DMS 273 treated with DMSO at 0.1 percent for 48 hours (cell line): ENCODE data around the gene PTK7.
"Not testable (repeated sequence)": the region's sequence is repeated elsewhere in the genome, so short reads cannot be mapped to it uniquely, and the experiment has no call there.

Experiments used
- DNase-seq: peaks from one replicate; lab custom pipeline; 2025; lab: John Stamatoyannopoulos, UW

Gene PTK7

GRCh38 chr6:43117466-43117865 lies 41.4 kb downstream of the PTK7 start:
- not testable (repeated sequence) for DNase-seq

GRCh38 chr6:43119482-43119881 lies 43.4 kb downstream of the PTK7 start:
- DNase-seq = no peak

DNA sequence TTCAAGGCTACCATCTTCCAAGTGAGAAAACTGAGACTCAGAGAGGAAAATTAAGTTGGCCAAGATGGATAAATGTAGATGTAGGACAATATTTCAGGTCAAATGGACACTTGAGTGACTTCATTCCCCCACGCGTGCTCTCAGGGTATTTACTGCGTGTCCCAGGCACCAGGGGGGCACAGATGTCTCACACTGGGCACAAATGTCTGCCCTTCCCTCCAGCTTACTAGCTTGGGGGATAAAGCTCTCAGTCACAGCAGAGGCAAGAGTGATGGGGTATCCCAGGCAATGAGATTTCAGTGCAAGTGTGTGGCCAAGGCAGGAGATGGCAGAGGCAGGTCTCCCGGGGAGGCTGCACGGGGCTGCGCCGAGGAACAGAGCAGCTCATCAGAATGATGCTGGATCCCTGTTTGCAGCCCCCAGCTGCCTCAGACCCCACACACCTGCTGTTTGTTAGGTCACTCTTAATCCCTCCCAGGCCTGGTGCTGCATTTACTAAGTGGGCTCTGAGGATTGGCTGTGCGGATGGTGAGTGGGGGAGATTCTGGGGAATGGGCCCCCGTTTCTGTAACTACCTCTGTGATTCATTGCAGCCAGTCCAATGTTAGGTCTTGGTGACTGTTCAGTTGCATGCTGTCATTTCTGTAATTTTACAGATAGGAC lies 44.1 kb downstream of the PTK7 start:
- DNase-seq = no peak

DNA sequence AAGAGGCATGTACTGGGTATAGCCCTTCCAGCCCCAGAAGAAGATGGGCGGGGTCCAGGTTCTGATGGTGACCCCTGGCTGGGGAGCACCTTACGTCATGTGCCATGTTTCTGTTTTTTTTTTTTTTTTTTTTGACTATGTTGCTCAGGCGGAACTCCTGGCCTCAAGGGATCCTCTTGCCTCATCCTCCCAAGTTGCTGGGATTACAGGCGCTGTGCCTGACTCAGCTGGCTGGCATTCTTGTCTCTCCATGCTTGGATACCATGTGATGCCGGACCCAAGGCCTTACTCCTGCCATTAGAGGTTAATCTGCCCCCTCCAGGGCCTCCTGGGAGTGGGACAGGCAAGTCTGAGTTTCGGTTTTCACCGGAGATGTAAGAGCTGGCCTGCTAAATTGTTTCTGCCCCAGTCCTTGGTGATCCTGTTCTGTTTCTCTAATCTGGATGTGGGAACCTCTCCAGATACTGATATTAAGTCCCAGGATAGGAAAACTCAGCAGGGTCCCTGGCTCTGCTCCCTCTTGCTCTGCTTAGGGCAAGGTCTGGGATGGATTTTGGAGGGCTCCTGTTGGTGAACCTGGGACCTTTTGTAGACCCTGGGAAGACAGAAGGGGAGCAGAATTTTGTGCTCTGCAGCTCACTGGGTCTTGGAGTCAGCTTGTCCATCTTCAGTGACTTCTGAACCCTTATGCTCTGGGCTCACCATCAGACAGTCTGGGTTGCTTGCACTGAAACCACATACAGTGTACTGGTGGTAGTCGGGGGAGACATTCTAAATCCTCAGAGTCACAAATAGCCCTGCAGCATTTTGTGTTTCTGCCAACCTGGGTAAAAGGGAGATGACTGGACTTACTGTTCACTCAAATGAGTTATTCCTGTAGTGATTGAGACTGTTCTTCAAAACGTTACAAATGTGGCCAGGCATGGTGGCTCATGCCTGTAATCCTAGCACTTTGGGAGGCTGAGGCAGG lies 45.1 kb downstream of the PTK7 start:
- no peak for DNase-seq

DNA sequence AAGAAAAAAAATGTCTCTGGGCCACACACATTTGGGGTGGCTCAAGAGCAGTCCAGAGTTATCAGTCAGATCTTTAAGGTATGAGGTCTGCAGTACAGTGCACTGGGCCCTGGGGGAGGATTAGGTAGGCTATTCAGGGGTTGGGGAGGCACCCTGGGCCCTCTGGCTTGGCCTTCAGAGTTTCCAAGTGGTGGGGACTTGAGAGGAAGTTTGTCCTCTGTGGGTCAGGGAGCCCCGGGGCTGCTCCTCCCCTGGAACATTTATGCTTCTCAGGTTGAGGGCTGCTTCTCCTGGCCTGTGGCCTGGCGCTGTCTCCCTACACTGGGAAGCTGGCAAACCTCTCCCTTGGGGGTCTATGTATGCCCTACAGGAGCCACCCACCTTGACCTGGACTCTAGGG lies 46.0 kb downstream of the PTK7 start:
- no peak for DNase-seq

- DNase-seq = peak; percentile 91
Observed at GRCh38 chr6:43123461-43124314, 47.6 kb downstream of the PTK7 start.

DNA sequence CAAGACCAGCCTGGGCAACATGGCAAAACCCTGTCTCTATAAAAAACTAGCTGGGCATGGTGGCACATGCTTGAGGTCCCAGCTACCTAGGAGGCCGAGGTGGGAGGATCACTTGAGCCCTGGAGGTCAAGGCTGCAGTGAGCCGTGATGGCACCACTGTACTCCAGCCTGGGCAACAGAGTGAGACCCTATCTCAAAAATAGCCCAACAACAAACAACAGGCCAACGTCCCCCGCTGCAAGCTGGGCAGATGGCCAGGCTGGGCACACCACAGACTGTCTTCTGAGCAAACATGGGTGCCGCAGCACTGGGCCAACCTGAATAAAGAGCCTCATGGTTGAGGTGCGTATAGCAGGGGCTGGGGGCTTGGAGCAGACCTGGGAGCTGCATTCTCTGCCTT lies 48.4 kb downstream of the PTK7 start:
- no peak for DNase-seq

- DNase-seq = no peak
Observed at GRCh38 chr6:43125119-43125518, 49.0 kb downstream of the PTK7 start.

- no peak for DNase-seq
Observed at GRCh38 chr6:43125555-43125954, 49.4 kb downstream of the PTK7 start.

DNA sequence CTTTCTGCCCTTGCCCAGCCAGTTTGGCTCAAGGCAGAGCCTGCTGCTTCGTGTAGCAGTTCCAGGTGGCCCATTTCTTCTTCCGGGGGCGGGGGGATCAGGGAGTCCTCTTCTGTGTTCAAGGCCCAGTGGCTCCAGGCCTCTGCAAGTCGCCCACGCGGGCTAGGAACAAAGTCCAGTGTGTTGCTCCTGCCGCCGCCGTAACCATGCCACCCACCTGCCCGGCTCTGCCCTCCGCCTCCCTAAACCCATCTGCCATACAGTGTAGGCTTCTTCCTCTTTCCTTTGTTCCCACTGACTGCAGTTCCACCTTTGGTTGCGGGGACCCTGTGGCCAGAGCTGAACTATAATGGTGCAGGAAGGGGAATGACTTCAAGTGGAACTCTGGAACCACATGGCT lies 51.1 kb downstream of the PTK7 start:
- DNase-seq = no peak

DNA sequence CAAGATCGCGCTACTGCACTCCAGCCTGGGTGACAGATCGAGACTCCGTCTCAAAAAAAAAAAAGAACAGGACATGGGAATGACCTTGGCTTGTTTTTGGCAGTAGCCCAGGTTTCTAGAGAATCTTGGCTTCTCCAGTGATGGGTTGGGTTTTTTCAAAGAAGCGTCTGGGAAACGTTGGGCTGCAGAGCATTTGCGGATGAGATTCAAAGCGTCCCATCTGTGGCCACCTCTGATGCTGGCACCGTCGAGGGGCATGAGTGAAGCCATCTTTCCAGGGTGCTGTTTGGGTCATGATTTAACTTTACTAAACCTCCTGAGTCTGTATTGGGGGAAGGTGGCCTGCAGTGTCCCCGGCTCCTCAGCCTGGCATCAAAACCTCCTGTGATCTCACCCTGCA lies 51.8 kb downstream of the PTK7 start:
- no peak for DNase-seq

DNA sequence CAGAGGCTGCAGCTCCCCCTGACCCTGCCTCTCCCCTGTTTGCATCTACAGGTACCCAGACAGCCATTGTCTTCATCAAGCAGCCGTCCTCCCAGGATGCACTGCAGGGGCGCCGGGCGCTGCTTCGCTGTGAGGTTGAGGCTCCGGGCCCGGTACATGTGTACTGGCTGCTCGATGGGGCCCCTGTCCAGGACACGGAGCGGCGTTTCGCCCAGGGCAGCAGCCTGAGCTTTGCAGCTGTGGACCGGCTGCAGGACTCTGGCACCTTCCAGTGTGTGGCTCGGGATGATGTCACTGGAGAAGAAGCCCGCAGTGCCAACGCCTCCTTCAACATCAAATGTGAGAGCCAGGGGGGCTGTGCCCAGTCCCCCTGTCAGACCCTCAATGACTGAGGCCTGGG lies 52.8 kb downstream of the PTK7 start:
- no peak for DNase-seq

- DNase-seq = no peak
Observed at GRCh38 chr6:43129434-43130194, 53.5 kb downstream of the PTK7 start.

GRCh38 chr6:43130429-43130828 lies 54.3 kb downstream of the PTK7 start:
- DNase-seq = no peak

GRCh38 chr6:43131379-43131778 lies 55.3 kb downstream of the PTK7 start:
- DNase-seq = not testable (repeated sequence)

- no peak for DNase-seq
Observed at GRCh38 chr6:43138267-43138666, 62.2 kb downstream of the PTK7 start.

GRCh38 chr6:43139973-43140372 lies 63.9 kb downstream of the PTK7 start:
- DNase-seq = not testable (repeated sequence)

- DNase-seq = no peak
Observed at GRCh38 chr6:43141644-43142043, 65.5 kb downstream of the PTK7 start.

DNA sequence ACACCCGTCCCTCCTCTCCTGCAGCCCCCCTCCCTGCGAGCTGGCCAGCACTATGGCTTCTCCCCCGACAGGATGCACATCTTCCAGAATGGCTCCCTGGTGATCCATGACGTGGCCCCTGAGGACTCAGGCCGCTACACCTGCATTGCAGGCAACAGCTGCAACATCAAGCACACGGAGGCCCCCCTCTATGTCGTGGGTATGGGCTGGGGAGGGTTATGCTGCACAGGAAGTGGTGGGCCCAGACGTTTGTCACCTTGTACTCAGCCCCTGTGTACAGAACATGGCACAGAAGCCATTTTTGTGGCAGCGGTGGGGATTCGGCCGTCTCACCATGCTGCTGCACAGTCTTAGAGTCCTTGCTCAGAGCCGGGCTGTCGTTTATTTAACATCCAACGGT lies 66.0 kb downstream of the PTK7 start:
- DNase-seq = no peak

DNA sequence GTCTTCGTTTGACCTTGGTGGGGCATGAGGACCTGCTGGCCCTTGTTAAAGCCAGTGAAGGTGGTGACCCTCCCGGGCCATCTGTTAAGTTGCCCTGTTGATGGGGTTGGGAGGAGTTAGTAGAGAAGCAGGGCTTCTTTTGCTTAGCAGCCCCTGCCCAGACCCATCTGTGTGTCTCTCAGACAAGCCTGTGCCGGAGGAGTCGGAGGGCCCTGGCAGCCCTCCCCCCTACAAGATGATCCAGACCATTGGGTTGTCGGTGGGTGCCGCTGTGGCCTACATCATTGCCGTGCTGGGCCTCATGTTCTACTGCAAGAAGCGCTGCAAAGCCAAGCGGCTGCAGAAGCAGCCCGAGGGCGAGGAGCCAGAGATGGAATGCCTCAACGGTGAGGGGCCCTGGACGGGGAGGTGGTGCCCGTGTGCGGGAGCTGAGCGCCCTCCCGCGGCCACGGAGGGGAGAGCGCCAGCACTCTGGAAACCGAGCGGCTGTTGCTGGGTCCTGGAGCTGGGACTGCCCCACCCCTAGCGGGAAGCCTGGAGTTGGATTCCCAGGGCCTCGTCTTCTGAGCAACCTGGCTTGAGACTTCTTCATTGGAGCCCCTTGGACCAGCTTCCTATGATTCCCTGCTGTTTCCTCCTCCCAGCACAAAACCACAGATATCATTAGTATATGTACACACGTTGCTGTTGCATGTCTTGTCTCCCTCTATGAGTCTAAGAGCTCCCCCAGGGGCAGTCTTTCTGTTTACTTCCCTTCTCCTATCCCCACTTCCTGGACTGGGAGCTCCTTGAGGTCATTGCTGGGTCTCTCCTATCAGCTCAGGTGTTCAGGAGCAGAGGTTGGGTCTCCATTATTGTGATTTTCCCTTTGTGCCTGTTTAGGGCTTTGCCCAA lies 67.4 kb downstream of the PTK7 start:
- DNase-seq = peak; percentile 77

GRCh38 chr6:43144879-43145278 lies 68.8 kb downstream of the PTK7 start:
- no peak for DNase-seq
